Peyer's patch (tissue), 4 donors: ENCODE measurements around the gene EYA4. TPM values are rescaled to one million over a fixed set of nuclear protein-coding genes. Genes with fewer than 3 reads are reported as not detected.

Source experiments
- DNase-seq, 3 donors: peaks; one replicate each; pipeline ENCODE4 v3.0.0-alpha.2; 2017 to 2019
- H3K27ac ChIP-seq, 4 donors: fragments of 200-600 bp; sonication (generic); one replicate each; pipeline ENCODE4 v1.5.1; 2016 to 2019
- H3K27me3 ChIP-seq, 2 donors: fragments of 200-600 bp; sonication (generic); one replicate each; pipeline ENCODE4 v1.5.1; 2019
- H3K36me3 ChIP-seq, 3 donors: fragments of 200-600 bp; sonication (generic); one replicate each; pipeline ENCODE4 v1.5.1; 2016 to 2019
- H3K4me1 ChIP-seq, 4 donors: fragments of 200-600 bp; sonication (generic); one replicate each; pipeline ENCODE4 v1.5.1; 2016 to 2019
- H3K4me3 ChIP-seq, 4 donors: fragments of 200-600 bp; sonication (generic); 1 replicate in 3 of 4; 2 replicates in 1 of 4; pipeline ENCODE4 v1.5.1; 2016 to 2019; ENCODE audit warnings: mild to moderate bottlenecking in 1 of 4
- H3K9me3 ChIP-seq, 4 donors: fragments of 200-600 bp; sonication (generic); one replicate each; pipeline ENCODE4 v1.5.1; 2016 to 2019; ENCODE audit warnings: mild to moderate bottlenecking in 1 of 4
- CTCF ChIP-seq, 6 experiments: fragments of 450-650 bp in 4 of 6; fragments of 200-600 bp in 2 of 6; sonication (generic) in 1 of 6; IDR thresholded peaks; one replicate each; pipeline ENCODE4 v1.5.1; 2017 to 2019; ENCODE audit warnings: antibody characterized with exemption in 6 of 6, mild to moderate bottlenecking in 3 of 6, moderate library complexity in 1 of 6
- POLR2A ChIP-seq, 2 donors: fragments of 450-650 bp; IDR thresholded peaks; one replicate each; pipeline ENCODE4 v1.5.1; 2017; ENCODE audit warnings: antibody characterized with exemption in 2 of 2, mild to moderate bottlenecking in 2 of 2, moderate library complexity in 2 of 2
- total RNA-seq, 4 donors: library from RNA; depleted of rRNA; stranded (reverse); fragments of >200 nt; gene quantifications; one replicate each; pipeline ENCODE4 v1.1.0, GENCODE V29; 2016

EYA4 gene
- total RNA-seq, 4 donors from 2014 or later, result 0.19 to 3.3 (median 1.3) TPM; not detected in 1

- Histone ChIP-seq H3K4me1 (no peaks in the 10 kb centered on the region), H3K36me3 (no peaks in the 10 kb centered on the region), H3K27ac (no peak overlapping the region), H3K9me3 (no peaks in the 10 kb centered on the region), H3K27me3 (no peaks in the 10 kb centered on the region), H3K4me3 (no peak overlapping the region)
- DNase-seq, result no peak
- TF ChIP-seq POLR2A (IDR thresholded peaks at IDR 0.05) (no peak), CTCF (IDR thresholded peaks at IDR 0.05) (no peak)
Observed at GRCh38 chr6:133339543-133340384, 98.6 kb downstream of the EYA4 start.

GRCh38 chr6:133340557-133340956, 99.4 kb downstream of the EYA4 start:
- Histone ChIP-seq H3K9me3 (no peaks in the 10 kb centered on the region), H3K4me3 (no peak overlapping the region), H3K4me1 (no peaks in the 10 kb centered on the region), H3K27ac (no peak overlapping the region), H3K27me3 (no peaks in the 10 kb centered on the region), H3K36me3 (no peaks in the 10 kb centered on the region)
- no peak for DNase-seq
- TF ChIP-seq POLR2A (IDR thresholded peaks at IDR 0.05) (no peak), CTCF (IDR thresholded peaks at IDR 0.05) (no peak)

- no peaks in the 10 kb centered on the region for H3K9me3 ChIP-seq
- TF ChIP-seq POLR2A (IDR thresholded peaks at IDR 0.05), result no peak
- no peak for TF ChIP-seq CTCF (IDR thresholded peaks at IDR 0.05)
- H3K36me3 ChIP-seq, result no peaks in the 10 kb centered on the region
- no peak overlapping the region for H3K4me3 ChIP-seq
- no peak for DNase-seq
- no peak overlapping the region for H3K27ac ChIP-seq
- H3K4me1 ChIP-seq, result no peaks in the 10 kb centered on the region
- H3K27me3 ChIP-seq, result no peaks in the 10 kb centered on the region
Observed at GRCh38 chr6:133341607-133342158, 100.5 kb downstream of the EYA4 start.

- Histone ChIP-seq H3K27ac (no peak overlapping the region), H3K36me3 (no peaks in the 10 kb centered on the region), H3K4me1 (no peaks in the 10 kb centered on the region), H3K4me3 (no peak overlapping the region), H3K9me3 (no peaks in the 10 kb centered on the region), H3K27me3 (no peaks in the 10 kb centered on the region)
- TF ChIP-seq CTCF (IDR thresholded peaks at IDR 0.05) (no peak), POLR2A (IDR thresholded peaks at IDR 0.05) (no peak)
- no peak for DNase-seq
Observed at GRCh38 chr6:133343220-133343619, 102.1 kb downstream of the EYA4 start.

- Histone ChIP-seq H3K4me3 (no peak overlapping the region), H3K27me3 (no peaks in the 10 kb centered on the region), H3K4me1 (no peaks in the 10 kb centered on the region), H3K36me3 (no peaks in the 10 kb centered on the region), H3K9me3 (no peaks in the 10 kb centered on the region), H3K27ac (no peak overlapping the region)
- DNase-seq, result no peak
- TF ChIP-seq CTCF (IDR thresholded peaks at IDR 0.05) (no peak), POLR2A (IDR thresholded peaks at IDR 0.05) (no peak)
Observed at GRCh38 chr6:133348846-133349245, 107.7 kb downstream of the EYA4 start.
